Effector memory CD4-positive, alpha-beta T cell (primary cell): ENCODE data around the gene ZNF248.
"Not testable (repeated sequence)": the region's sequence is repeated elsewhere in the genome, so short reads cannot be mapped to it uniquely, and the experiment has no call there.

Source experiments
- DNase-seq, 3 donors: peaks; one replicate each; pipeline ENCODE4 v3.0.0-alpha.2; 2020
- H3K27ac ChIP-seq: 2 replicates; pipeline ENCODE4 v1.7.0; 2013; ENCODE audit warnings: mild to moderate bottlenecking, low read length, moderate library complexity; ENCODE audit not compliant: insufficient read depth, poor library complexity, severe bottlenecking
- H3K27me3 ChIP-seq: replicated peaks from 2 replicates; pipeline ENCODE4 v1.7.0; 2013; ENCODE audit warnings: mild to moderate bottlenecking, low read length; ENCODE audit not compliant: insufficient read depth, control insufficient read depth, poor library complexity, severe bottlenecking
- H3K36me3 ChIP-seq: 2 replicates; pipeline ENCODE4 v1.7.0; 2013; ENCODE audit warnings: mild to moderate bottlenecking, low read length, moderate library complexity; ENCODE audit not compliant: control insufficient read depth, insufficient read depth
- H3K4me1 ChIP-seq: 2 replicates; pipeline ENCODE4 v1.7.0; 2013; ENCODE audit warnings: low read length, mild to moderate bottlenecking; ENCODE audit not compliant: control insufficient read depth, insufficient read depth, poor library complexity, severe bottlenecking
- H3K4me3 ChIP-seq: 2 replicates; pipeline ENCODE4 v1.7.0; 2013; ENCODE audit warnings: low read length, low read depth, mild to moderate bottlenecking; ENCODE audit not compliant: insufficient read depth, poor library complexity, severe bottlenecking
- H3K9me3 ChIP-seq: 2 replicates; pipeline ENCODE4 v1.7.0; 2013; ENCODE audit warnings: mild to moderate bottlenecking, low read length, moderate library complexity; ENCODE audit not compliant: control insufficient read depth

Gene ZNF248

GRCh38 chr10:37865957-37866803 lies 8.8 kb upstream of the ZNF248 start:
- Histone ChIP-seq H3K4me3 (no peak overlapping the region), H3K27me3 (no peaks in the 10 kb centered on the region), H3K9me3 (no peaks in the 10 kb centered on the region), H3K36me3 (no peaks in the 10 kb centered on the region), H3K4me1 (no peaks in the 10 kb centered on the region), H3K27ac (no peak overlapping the region)
- no peak for DNase-seq

DNA sequence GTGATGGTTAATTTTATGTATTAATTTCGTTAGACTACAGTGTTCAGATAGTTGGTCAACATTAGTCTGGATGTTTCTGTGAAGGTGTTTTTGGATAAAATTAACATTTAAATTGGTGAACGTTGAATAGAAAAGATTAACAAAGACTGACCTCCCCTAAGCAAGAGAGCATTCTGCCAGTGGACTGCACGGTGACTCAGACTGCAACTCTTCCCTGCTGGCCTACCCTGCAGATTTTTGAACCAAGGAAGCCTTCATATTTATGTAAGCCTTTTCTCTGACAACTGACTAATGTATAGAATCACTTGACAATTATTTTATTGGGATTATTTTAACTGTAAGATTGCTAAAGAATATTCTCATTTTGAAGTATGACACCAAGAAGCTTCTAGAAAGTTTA lies 7.9 kb upstream of the ZNF248 start:
- H3K9me3 ChIP-seq, result no peaks in the 10 kb centered on the region
- no peak for DNase-seq
- no peaks in the 10 kb centered on the region for H3K36me3 ChIP-seq
- H3K27me3 ChIP-seq, result no peaks in the 10 kb centered on the region
- H3K4me3 ChIP-seq, result no peak overlapping the region
- no peaks in the 10 kb centered on the region for H3K4me1 ChIP-seq
- no peak overlapping the region for H3K27ac ChIP-seq

GRCh38 chr10:37860494-37861190 lies 3.2 kb upstream of the ZNF248 start:
- no peak for DNase-seq
- no peaks in the 10 kb centered on the region for H3K27me3 ChIP-seq
- no peaks in the 10 kb centered on the region for H3K36me3 ChIP-seq
- no peak overlapping the region for H3K4me3 ChIP-seq
- H3K4me1 ChIP-seq, result peaks cover 5% of the 10 kb centered on the region
- no peak overlapping the region for H3K27ac ChIP-seq
- no peaks in the 10 kb centered on the region for H3K9me3 ChIP-seq

DNA sequence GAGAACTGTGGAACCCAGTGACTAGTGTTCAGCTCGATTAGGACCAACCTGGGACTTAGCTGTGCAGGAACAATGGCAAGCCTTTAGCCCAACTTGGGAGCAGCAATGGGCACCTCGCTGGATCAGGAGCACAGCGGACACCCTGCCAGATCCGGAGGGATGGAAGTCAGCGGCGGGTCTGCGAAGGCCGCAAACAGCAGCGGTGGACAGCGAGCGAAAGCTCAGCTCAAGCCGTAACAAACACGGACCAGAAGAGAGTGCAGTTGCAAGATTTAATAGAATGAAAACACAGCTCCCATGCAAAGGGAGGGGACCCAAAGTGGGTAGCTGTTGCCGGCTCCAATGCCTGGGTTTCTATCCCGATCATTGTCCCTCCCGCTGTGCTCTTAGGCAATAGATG lies 1.9 kb upstream of the ZNF248 start:
- not testable (repeated sequence) for H3K36me3 ChIP-seq, H3K27ac ChIP-seq, H3K4me3 ChIP-seq, DNase-seq, H3K27me3 ChIP-seq, H3K9me3 ChIP-seq
- H3K4me1 ChIP-seq, result peaks cover 14% of the 10 kb centered on the region

- DNase-seq, result peak in 1 of 3 donors; percentile 6
Measured at GRCh38 chr10:37856881-37857286, 526 bp downstream of the ZNF248 start.

DNA sequence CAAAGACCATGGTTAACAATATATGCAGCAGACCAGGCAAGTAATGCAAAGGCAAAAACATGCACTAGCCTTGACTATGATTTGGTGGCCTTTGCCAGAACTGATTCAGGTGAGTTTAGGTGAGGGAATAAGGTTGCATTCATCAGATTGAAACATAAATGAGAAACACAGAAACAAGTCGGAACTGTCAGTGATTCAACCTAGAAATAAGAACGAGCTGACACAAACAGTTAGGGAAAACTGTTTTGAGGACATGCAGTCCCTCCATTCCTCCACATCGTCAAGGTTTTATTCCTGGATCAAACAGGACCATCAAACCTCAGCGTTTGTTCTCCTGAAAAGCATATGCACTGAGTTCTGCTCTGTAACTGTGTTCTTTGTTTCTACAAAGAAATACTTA lies 1.8 kb downstream of the ZNF248 start:
- Histone ChIP-seq H3K27ac (no peak overlapping the region), H3K4me3 (no peak overlapping the region), H3K4me1 (peaks cover 14% of the 10 kb centered on the region), H3K9me3 (no peaks in the 10 kb centered on the region), H3K27me3 (no peaks in the 10 kb centered on the region), H3K36me3 (no peaks in the 10 kb centered on the region)
- DNase-seq, result no peak

More at GRCh38 chr10:37856881-37857286, 526 bp downstream of the ZNF248 start:
- no peaks in the 10 kb centered on the region for H3K36me3 ChIP-seq
- no peaks in the 10 kb centered on the region for H3K9me3 ChIP-seq
- H3K27me3 ChIP-seq, result no peaks in the 10 kb centered on the region
- peak overlapping the region; percentile 96 for H3K27ac ChIP-seq
- H3K4me3 ChIP-seq, result peak overlapping the region; percentile 99
- peaks cover 14% of the 10 kb centered on the region for H3K4me1 ChIP-seq

DNA sequence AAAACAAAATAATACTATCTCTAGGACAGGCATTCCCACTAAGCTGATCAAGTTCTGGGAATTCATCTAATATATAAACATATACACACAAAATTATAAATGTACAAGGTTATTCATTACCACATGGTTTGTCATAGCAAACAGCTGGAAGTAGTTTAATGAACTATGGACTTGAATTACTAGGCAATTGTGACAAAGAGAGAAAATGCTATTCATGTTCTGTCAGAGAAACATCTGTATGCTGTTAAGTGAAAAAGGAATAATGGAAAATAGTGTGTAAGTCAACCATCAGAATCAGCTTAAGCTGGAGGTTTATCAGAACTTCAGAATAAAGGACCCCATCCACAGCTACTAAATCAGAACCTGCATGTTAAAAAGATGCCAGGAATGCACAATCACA lies 2.8 kb downstream of the ZNF248 start:
- H3K4me3 ChIP-seq, result no peak overlapping the region
- no peak overlapping the region for H3K27ac ChIP-seq
- H3K4me1 ChIP-seq, result peaks cover 14% of the 10 kb centered on the region
- H3K27me3 ChIP-seq, result no peaks in the 10 kb centered on the region
- DNase-seq, result no peak
- no peaks in the 10 kb centered on the region for H3K36me3 ChIP-seq
- H3K9me3 ChIP-seq, result no peaks in the 10 kb centered on the region

DNA sequence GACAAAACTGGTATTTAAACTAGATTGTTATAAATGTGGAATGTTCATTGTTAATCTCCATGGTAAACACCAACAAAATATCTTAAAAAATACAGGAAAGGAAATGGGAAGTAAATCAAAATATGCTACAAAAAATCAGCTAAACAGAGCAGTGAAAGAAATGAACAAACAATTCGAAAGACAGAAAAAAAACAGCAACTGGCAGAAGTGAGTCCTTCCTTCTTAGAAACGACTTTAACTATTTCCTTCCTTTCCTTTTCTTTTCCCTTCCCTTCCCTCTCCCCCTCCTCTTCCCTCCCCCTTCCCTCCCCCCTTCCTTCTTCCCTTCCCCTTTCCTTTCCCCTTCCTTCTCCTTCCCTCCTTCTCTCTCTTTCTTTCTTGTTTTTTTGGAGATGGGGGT lies 12.8 kb downstream of the ZNF248 start:
- Histone ChIP-seq H3K4me1 (no peaks in the 10 kb centered on the region), H3K9me3 (no peaks in the 10 kb centered on the region), H3K27me3 (no peaks in the 10 kb centered on the region), H3K27ac (no peak overlapping the region), H3K36me3 (no peaks in the 10 kb centered on the region), H3K4me3 (no peak overlapping the region)
- DNase-seq, result no peak

GRCh38 chr10:37839243-37839642 lies 18.2 kb downstream of the ZNF248 start:
- H3K27me3 ChIP-seq, result no peaks in the 10 kb centered on the region
- no peaks in the 10 kb centered on the region for H3K4me1 ChIP-seq
- H3K9me3 ChIP-seq, result no peaks in the 10 kb centered on the region
- no peak overlapping the region for H3K27ac ChIP-seq
- no peak overlapping the region for H3K4me3 ChIP-seq
- peaks cover 35% of the 10 kb centered on the region for H3K36me3 ChIP-seq
- no peak for DNase-seq
